Placental epithelial cell (primary cell): ENCODE data around the gene RNLS. TPM values are rescaled to one million over a fixed set of nuclear protein-coding genes. Genes with fewer than 3 reads are reported as not detected.

Experiments
- small RNA-seq: library from RNA; depleted of rRNA; stranded (forward); fragments of <200 nt; gene quantifications from one replicate; pipeline ENCODE3, GENCODE V24; 2012
- total RNA-seq: library from RNA; depleted of rRNA; stranded (reverse); fragments of >200 nt; gene quantifications from 2 replicates; pipeline ENCODE4 v1.2.3, GENCODE V29; 2012

The RNLS gene
- 5.5 and 10.2 TPM in 2 replicates for total RNA-seq

DNA sequence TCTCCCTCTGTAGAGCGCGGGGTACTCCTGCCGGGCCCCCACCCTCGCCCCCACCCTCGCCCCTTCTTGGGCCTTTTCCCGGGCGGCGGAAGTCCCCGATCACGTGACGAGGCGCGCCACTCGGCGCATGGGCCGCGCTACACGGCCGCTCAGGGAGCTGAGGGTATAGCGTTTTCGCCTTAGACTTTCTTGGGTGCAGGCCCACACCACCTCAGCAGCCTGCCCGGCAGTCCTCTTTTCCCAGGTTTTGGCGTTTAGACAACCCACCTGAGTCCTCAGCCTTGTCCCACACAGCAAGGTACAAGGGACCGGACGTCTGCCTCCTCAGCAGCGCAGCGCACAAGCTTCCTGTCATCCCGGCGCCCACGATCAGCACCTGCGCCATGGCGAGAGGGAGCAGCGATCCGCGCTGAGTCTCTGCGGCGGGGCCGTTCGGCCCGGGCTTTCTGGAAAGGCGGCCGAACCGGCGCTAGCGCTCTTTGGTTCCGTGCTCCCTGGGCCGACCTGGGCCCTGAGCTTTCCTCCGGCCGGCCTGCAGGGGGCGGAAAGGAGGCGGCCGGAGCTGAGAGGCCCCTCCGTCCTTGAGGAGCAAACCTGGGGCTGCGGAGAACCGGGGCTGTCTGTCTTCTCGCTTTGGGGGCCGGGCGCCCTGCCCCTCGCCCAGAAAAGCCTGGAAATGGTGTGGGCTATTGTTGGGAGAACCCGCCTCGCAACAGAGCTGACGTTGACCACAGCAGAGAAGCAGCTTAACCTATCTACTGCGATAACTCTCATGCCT lies at the start of gene RNLS:
TSS of gene RNLS (minus strand) at position 513 of the 778 bp plus-strand sequence.

DNA sequence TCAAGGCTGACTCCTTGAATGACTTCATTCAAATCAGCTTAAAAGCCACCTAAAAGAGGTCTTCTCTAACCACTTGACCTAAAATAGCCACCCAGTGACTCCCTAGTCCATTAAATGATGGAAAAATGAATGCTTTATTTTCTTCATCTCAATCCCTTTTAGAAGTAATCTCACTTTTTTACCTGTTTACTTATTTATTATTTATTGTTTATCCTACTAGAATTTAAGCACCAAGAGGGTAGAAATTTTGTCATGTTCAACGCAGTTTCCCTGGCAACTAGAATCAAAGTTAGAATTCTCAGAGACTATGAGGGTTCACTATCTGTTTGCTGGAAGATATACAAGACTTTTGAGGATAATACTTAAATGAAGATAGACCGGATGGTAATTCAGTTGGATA lies 3.3 kb upstream of the RNLS start, which contains the start of gene LIPJ:
TSS of gene LIPJ (plus strand) at position 301 of the 400 bp plus-strand sequence. CDS start 3,926 bp downstream, outside the sequence.

Small RNAs within 50 kb of the gene (small RNA-seq; reads per million reads assigned to genes)
- gene AL353149.1 (not detected), gene RF00019 (not detected)

Other genes starting within 250 kb of the RNLS start
- gene LIPJ, start 3.4 kb upstream of the RNLS start, total RNA-seq = under 0.01 TPM in 1 of 2 replicates, not detected in the other
- not detected in 2 replicates for gene LIPF, start 81.1 kb upstream of the RNLS start, total RNA-seq
- not detected in 2 replicates for gene LIPK, start 122.9 kb upstream of the RNLS start, total RNA-seq
- gene LIPN, start 176.7 kb upstream of the RNLS start, total RNA-seq = not detected in 2 replicates
- under 0.01 TPM in 1 of 2 replicates, not detected in the other for gene LIPM, start 219.4 kb upstream of the RNLS start, total RNA-seq